ENCODE data around the gene TMC1. TPM values are rescaled to one million over a fixed set of nuclear protein-coding genes. Genes with fewer than 3 reads are reported as not detected.
A peak's percentile ranks its signal among the peaks of the same experiment; 100 is the strongest.

Gene TMC1
- total RNA-seq, 4 donors from 2014 or later, result 0.32 TPM; not detected in 3

DNA sequence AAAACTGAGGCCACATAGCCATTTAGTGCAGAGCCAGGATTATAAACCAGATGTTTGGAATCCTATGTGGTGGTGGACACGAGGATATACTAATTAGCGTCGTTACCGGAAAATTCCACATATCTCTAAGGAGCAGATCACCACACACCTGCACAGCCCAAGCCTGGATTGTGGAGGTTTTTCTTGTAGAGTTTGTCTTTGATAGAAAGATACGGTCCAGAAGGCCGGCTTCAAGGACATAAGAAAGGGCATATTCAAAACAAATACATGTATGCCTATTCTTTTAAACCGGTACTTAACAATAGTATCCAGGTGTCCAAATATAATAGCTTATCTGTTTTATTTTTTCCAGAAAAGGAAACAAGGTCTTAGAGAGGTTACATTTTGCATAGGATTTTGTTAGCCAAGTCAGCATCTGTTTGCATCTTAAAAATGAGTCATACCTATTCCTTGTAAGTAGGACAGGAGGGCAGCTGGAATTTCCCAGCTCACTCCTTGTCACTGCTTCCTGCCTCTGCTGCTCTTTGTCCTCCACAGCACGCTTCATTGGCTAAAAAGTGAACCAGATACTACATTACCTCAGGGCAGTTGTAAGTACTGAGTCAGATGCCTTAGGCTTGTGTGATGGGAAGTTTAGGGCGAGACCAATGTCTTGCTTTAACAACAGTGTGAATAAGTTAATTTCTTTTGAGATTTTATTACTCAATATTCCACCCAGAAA, 3.6 kb downstream of the TMC1 start:
- DNase-seq, result peak; percentile 50
- in situ Hi-C loops (cut with MboI; ENCODE audit: low pct_ligation_motif_present in 1 of 4, low pct_unique_long_range_greater_than_20kb in 1 of 4, low sequenced_read_pairs in 3 of 4) (no loop called here), intact Hi-C loops (cut with DNase I; ENCODE audit: low total_unique reads) (no loop called here)
- TF ChIP-seq POLR2AphosphoS5 (IDR thresholded peaks at IDR 0.05), result peak in 2 of 3 donors; percentile 24 to 36
- TF ChIP-seq, protein P1, sequence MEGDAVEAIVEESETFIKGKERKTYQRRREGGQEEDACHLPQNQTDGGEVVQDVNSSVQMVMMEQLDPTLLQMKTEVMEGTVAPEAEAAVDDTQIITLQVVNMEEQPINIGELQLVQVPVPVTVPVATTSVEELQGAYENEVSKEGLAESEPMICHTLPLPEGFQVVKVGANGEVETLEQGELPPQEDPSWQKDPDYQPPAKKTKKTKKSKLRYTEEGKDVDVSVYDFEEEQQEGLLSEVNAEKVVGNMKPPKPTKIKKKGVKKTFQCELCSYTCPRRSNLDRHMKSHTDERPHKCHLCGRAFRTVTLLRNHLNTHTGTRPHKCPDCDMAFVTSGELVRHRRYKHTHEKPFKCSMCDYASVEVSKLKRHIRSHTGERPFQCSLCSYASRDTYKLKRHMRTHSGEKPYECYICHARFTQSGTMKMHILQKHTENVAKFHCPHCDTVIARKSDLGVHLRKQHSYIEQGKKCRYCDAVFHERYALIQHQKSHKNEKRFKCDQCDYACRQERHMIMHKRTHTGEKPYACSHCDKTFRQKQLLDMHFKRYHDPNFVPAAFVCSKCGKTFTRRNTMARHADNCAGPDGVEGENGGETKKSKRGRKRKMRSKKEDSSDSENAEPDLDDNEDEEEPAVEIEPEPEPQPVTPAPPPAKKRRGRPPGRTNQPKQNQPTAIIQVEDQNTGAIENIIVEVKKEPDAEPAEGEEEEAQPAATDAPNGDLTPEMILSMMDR (IDR thresholded peaks at IDR 0.05), result no peak
- H3K9me3 ChIP-seq, result no peaks in the 10 kb centered on the region
- no peaks in the 10 kb centered on the region for H3K27me3 ChIP-seq
- peaks cover 8 to 34% (median 12%) of the 10 kb centered on the region in 4 donors for H3K4me1 ChIP-seq
- H3K27ac ChIP-seq, result peak overlapping the region; percentile 18 to 41 (median 32)
- H3K36me3 ChIP-seq, result no peaks in the 10 kb centered on the region
- no peak overlapping the region for H3K4me3 ChIP-seq
- WGBS, 2 donors (ENCODE audit: low coverage in 1 of 2), result 59 to 67% methylated on average over 8 to 9 of the region's 9 CpGs

DNA sequence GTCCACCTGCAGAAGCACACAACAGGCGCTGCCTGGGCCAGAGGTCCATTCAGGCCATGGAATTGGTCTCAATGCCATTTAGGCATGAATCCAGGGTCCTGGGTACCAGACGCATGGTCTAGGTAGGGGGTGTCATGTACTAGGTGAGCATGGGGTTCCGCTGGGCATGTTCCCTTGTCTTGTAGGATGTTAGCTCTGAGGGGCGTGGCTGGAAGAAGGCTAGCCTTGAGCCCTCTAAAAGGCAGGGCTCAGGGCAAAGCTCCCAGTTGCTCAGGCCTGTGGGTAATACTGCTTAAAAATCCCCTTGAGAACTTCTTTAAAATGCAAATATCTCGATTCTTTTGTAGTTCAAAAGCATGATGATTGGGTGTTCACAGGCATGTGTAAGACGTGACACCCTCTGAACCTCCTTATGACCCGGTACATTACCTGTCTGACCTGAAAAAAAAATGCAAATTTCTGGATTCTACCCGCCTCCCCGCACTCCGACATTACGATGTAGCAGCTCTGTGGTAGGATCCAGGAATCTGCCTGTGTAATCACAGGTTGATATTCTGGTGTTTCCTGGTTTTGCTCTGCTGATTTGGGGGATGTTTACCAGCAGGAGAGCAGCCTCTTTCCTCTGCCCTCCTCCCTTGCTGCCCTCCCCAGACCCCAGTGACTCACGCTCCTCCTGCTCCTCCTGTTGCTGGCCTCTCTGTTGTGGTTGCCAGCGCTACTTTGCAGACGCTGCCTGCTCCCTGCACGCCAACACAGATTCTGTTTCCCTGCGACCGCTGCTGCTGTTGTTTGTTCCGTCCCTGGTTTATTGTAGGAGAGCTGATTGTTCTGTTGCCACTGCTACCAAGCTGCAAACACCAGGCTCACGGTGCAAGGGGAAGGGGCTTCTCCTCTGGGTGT, 5.7 kb downstream of the TMC1 start:
- WGBS, 2 donors (ENCODE audit: low coverage in 1 of 2), result 22 to 31% methylated on average over 9 to 18 of the region's 19 CpGs
- peak overlapping the region; percentile 65 to 78 (median 68) for H3K27ac ChIP-seq
- peak; percentile 49 for TF ChIP-seq POLR2A (IDR thresholded peaks at IDR 0.05)
- TF ChIP-seq EP300 (IDR thresholded peaks at IDR 0.05; ENCODE audit: low read depth), result peak; percentile 32
- TF ChIP-seq, protein P1 (IDR thresholded peaks at IDR 0.05), result peak in 1 of 5 experiments; percentile 14
- peak; percentile 57 to 82 (median 57) for TF ChIP-seq POLR2AphosphoS5 (IDR thresholded peaks at IDR 0.05)
- in situ Hi-C loops (cut with MboI; ENCODE audit: low pct_ligation_motif_present in 1 of 4, low pct_unique_long_range_greater_than_20kb in 1 of 4, low sequenced_read_pairs in 3 of 4), result no loop called here
- peak overlapping the region in 3 of 4 donors; percentile 11 to 32 (median 11) for H3K4me3 ChIP-seq
- no peaks in the 10 kb centered on the region for H3K36me3 ChIP-seq
- no peaks in the 10 kb centered on the region for H3K27me3 ChIP-seq
- DNase-seq, result peak; percentile 71
- H3K4me1 ChIP-seq, result peaks cover 8 to 34% (median 12%) of the 10 kb centered on the region in 4 donors
- intact Hi-C loops (cut with DNase I; ENCODE audit: low total_unique reads), result no loop called here
- H3K9me3 ChIP-seq, result no peaks in the 10 kb centered on the region

GRCh38 chr9:72527801-72528195, 6.4 kb downstream of the TMC1 start:
- in situ Hi-C loops (cut with MboI; ENCODE audit: low pct_ligation_motif_present in 1 of 4, low pct_unique_long_range_greater_than_20kb in 1 of 4, low sequenced_read_pairs in 3 of 4), result no loop called here
- Histone ChIP-seq H3K36me3 (no peaks in the 10 kb centered on the region), H3K4me3 (peak overlapping the region in 3 of 4 donors; percentile 11 to 32 (median 11)), H3K27ac (peak overlapping the region; percentile 65 to 78 (median 68)), H3K4me1 (peaks cover 8 to 35% (median 12%) of the 10 kb centered on the region in 4 donors), H3K27me3 (no peaks in the 10 kb centered on the region), H3K9me3 (no peaks in the 10 kb centered on the region)
- WGBS, 2 donors (ENCODE audit: low coverage in 1 of 2), result 32 to 40% methylated on average over 4 to 5 of the region's 5 CpGs
- TF ChIP-seq, protein P1 (IDR thresholded peaks at IDR 0.05), result no peak
- no peak for TF ChIP-seq POLR2A (IDR thresholded peaks at IDR 0.05)
- intact Hi-C loops (cut with DNase I; ENCODE audit: low total_unique reads), result no loop called here
- DNase-seq, result no peak

DNA sequence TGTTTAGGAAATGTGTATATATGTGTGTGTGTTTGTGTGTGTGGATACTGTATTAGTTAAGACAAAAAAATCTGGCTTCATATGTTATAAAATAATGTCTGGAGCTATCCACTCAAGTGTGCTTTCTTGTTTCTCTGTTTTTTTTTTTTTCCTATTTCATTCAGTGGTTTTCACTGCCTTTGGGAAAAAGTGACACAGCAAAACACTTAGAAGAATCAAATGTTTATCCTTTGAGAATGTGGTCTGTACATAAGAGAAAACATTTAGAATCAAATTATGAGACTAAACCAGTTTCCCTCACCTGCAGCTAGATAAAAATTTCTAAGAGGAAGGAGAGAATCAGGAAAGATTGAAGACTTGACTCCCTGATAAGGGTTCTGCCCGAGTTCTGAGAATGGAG, 8.1 kb downstream of the TMC1 start:
- Histone ChIP-seq H3K36me3 (no peaks in the 10 kb centered on the region), H3K4me3 (no peak overlapping the region), H3K27ac (no peak overlapping the region), H3K27me3 (no peaks in the 10 kb centered on the region), H3K9me3 (no peaks in the 10 kb centered on the region), H3K4me1 (peaks cover 8 to 45% (median 12%) of the 10 kb centered on the region in 4 donors)
- in situ Hi-C loops (cut with MboI; ENCODE audit: low pct_ligation_motif_present in 1 of 4, low pct_unique_long_range_greater_than_20kb in 1 of 4, low sequenced_read_pairs in 3 of 4), result no loop called here
- DNase-seq, result no peak
- WGBS, 2 donors (ENCODE audit: low coverage in 1 of 2), result 60% methylated on average over 1 of the region's 1 CpG; no CpG with 5 or more reads in 1 of the 2 donors
- TF ChIP-seq POLR2A (IDR thresholded peaks at IDR 0.05), result no peak
- no peak for TF ChIP-seq EP300 (IDR thresholded peaks at IDR 0.05; ENCODE audit: low read depth)
- TF ChIP-seq, protein P1 (IDR thresholded peaks at IDR 0.05), result no peak
- TF ChIP-seq POLR2AphosphoS5 (IDR thresholded peaks at IDR 0.05), result no peak
- intact Hi-C loops (cut with DNase I; ENCODE audit: low total_unique reads), result no loop called here

Measured in transverse colon (tissue), 4 donors.